Sigmoid colon (tissue), 3 donors: ENCODE results near the gene PDZD4.

Experiments used
- CTCF ChIP-seq, 4 experiments: fragments of 450-650 bp in 3 of 4; fragments of 200-600 bp in 1 of 4; IDR thresholded peaks; one replicate each; pipeline ENCODE4 v1.5.1; 2016 to 2019; ENCODE audit warnings: antibody characterized with exemption in 4 of 4, mild to moderate bottlenecking in 3 of 4, moderate library complexity in 2 of 4
- POLR2A ChIP-seq, 2 donors: fragments of 450-650 bp; IDR thresholded peaks; one replicate each; pipeline ENCODE4 v1.6.1; 2016; ENCODE audit warnings: antibody characterized with exemption in 2 of 2, mild to moderate bottlenecking in 2 of 2, moderate library complexity in 2 of 2

GRCh38 chrX:153813161-153813560 lies 17.2 kb downstream of the PDZD4 start:
- no peak for TF ChIP-seq CTCF (IDR thresholded peaks at IDR 0.05)
- TF ChIP-seq POLR2A (IDR thresholded peaks at IDR 0.05) = no peak
